ENCODE results near the gene RFLNA.
"Not testable (repeated sequence)": the region's sequence is repeated elsewhere in the genome, so short reads cannot be mapped to it uniquely, and the experiment has no call there.

The RFLNA gene

GRCh38 chr12:124321556-124322270, 26.8 kb downstream of the RFLNA start:
- no peak for DNase-seq (ENCODE audit: low read depth)

GRCh38 chr12:124322271-124322998, 27.5 kb downstream of the RFLNA start:
- DNase-seq (ENCODE audit: low read depth): no peak

- DNase-seq (ENCODE audit: low read depth): not testable (repeated sequence)
Measured at GRCh38 chr12:124322999-124323328, 28.1 kb downstream of the RFLNA start.

GRCh38 chr12:124323771-124324530, 29.1 kb downstream of the RFLNA start:
- no peak for DNase-seq (ENCODE audit: low read depth)

- DNase-seq (ENCODE audit: low read depth): no peak
Measured at GRCh38 chr12:124324803-124325705, 30.2 kb downstream of the RFLNA start.

- DNase-seq (ENCODE audit: low read depth): no peak
Measured at GRCh38 chr12:124326104-124326503, 31.2 kb downstream of the RFLNA start.

GRCh38 chr12:124326871-124327270, 32.0 kb downstream of the RFLNA start:
- no peak for DNase-seq (ENCODE audit: low read depth)

- no peak for DNase-seq (ENCODE audit: low read depth)
Measured at GRCh38 chr12:124327362-124328043, 32.6 kb downstream of the RFLNA start.

GRCh38 chr12:124328116-124328515, 33.2 kb downstream of the RFLNA start:
- no peak for DNase-seq (ENCODE audit: low read depth)

- no peak for DNase-seq (ENCODE audit: low read depth)
Measured at GRCh38 chr12:124328636-124329035, 33.7 kb downstream of the RFLNA start.

GRCh38 chr12:124332058-124332672, 37.3 kb downstream of the RFLNA start:
- no peak for DNase-seq (ENCODE audit: low read depth)

GRCh38 chr12:124332900-124333299, 38.0 kb downstream of the RFLNA start:
- DNase-seq (ENCODE audit: low read depth): no peak

- DNase-seq (ENCODE audit: low read depth): no peak
Measured at GRCh38 chr12:124333724-124334123, 38.8 kb downstream of the RFLNA start.

- no peak for DNase-seq (ENCODE audit: low read depth)
Measured at GRCh38 chr12:124334266-124334665, 39.4 kb downstream of the RFLNA start.

GRCh38 chr12:124334976-124335375, 40.1 kb downstream of the RFLNA start:
- DNase-seq (ENCODE audit: low read depth): no peak

GRCh38 chr12:124335426-124336183, 40.7 kb downstream of the RFLNA start:
- DNase-seq (ENCODE audit: low read depth): no peak

- no peak for DNase-seq (ENCODE audit: low read depth)
Measured at GRCh38 chr12:124336184-124336437, 41.2 kb downstream of the RFLNA start.

- no peak for DNase-seq (ENCODE audit: low read depth)
Measured at GRCh38 chr12:124336742-124337520, 42.0 kb downstream of the RFLNA start.

- DNase-seq (ENCODE audit: low read depth): no peak
Measured at GRCh38 chr12:124337622-124338021, 42.7 kb downstream of the RFLNA start.

- no peak for DNase-seq (ENCODE audit: low read depth)
Measured at GRCh38 chr12:124338448-124338847, 43.6 kb downstream of the RFLNA start.

Measured in activated T-cell treated with anti-CD3 and anti-CD28 coated beads for 24 hours (primary cell).